A673 (cell line): Measurements from ENCODE around the gene WBP2. TPM values are rescaled to one million over a fixed set of nuclear protein-coding genes. Genes with fewer than 3 reads are reported as not detected.

Experiments
- BruUV-seq: library from RNA; stranded (reverse); fragments of 400-500 nt; replicated peaks from 2 replicates; lab custom pipeline; 2021; lab: Mats Ljungman, UMichigan
- CTCF ChIA-PET: fragments of 300-600 bp; sonication (Branson Sonifier 250); formaldehyde crosslinking; loops from one replicate; lab custom pipeline; 2022; ENCODE audit warnings: antibody characterized with exemption; lab: Charles Lee
- POLR2A ChIA-PET: fragments of 300-600 bp; sonication (Branson Sonifier 250); formaldehyde crosslinking; loops from one replicate; lab custom pipeline; 2022; ENCODE audit warnings: antibody characterized with exemption; ENCODE audit not compliant: low non-redundant PET; lab: Charles Lee
- DNase-seq: peaks from one replicate; pipeline ENCODE4 v3.0.0-alpha.2; 2015; ENCODE audit warnings: low spot score
- H3K27ac ChIP-seq: fragments of 200-600 bp; sonication (generic); 2 replicates; pipeline ENCODE4 v1.5.1; 2016; ENCODE audit warnings: mixed run types, low read depth, mild to moderate bottlenecking, mixed read lengths, antibody characterized with exemption, low read length; ENCODE audit not compliant: poor library complexity, severe bottlenecking
- H3K27me3 ChIP-seq: fragments of 200-600 bp; sonication (generic); replicated peaks from 2 replicates; pipeline ENCODE4 v1.6.1; 2017; ENCODE audit warnings: mixed run types, low read depth, mild to moderate bottlenecking, mixed read lengths, antibody characterized with exemption, low read length; ENCODE audit not compliant: insufficient read depth, poor library complexity
- H3K36me3 ChIP-seq: fragments of 200-600 bp; sonication (generic); 2 replicates; pipeline ENCODE4 v1.6.1; 2016; ENCODE audit warnings: mixed run types, mild to moderate bottlenecking, mixed read lengths, antibody characterized with exemption, low read length; ENCODE audit not compliant: insufficient read depth, poor library complexity, severe bottlenecking
- H3K4me1 ChIP-seq: fragments of 200-600 bp; sonication (generic); 2 replicates; pipeline ENCODE4 v1.6.1; 2017; ENCODE audit warnings: mixed run types, mild to moderate bottlenecking, mixed read lengths, antibody characterized with exemption, low read length; ENCODE audit not compliant: insufficient read depth, poor library complexity, severe bottlenecking
- H3K4me3 ChIP-seq: fragments of 200-600 bp; sonication (generic); 2 replicates; pipeline ENCODE4 v1.5.1; 2016; ENCODE audit warnings: low read depth, mixed run types, mild to moderate bottlenecking, mixed read lengths, low read length; ENCODE audit not compliant: poor library complexity, severe bottlenecking
- H3K9me3 ChIP-seq: fragments of 200-600 bp; sonication (generic); 2 replicates; pipeline ENCODE4 v1.6.1; 2016; ENCODE audit warnings: mixed run types, low read depth, mild to moderate bottlenecking, mixed read lengths, antibody characterized with exemption, low read length; ENCODE audit not compliant: poor library complexity, severe bottlenecking
- CTCF ChIP-seq: fragments of 300-800, 200-600 bp; sonication (generic); conservative IDR thresholded peaks from 2 replicates; pipeline ENCODE4 v1.5.1; 2017; ENCODE audit warnings: low read depth, mild to moderate bottlenecking, antibody characterized with exemption, low read length, moderate library complexity, mixed read lengths
- EZH2 ChIP-seq: fragments of 200-600 bp; sonication (generic); IDR thresholded peaks from 2 replicates; pipeline ENCODE4 v1.6.1; 2017; ENCODE audit warnings: borderline replicate concordance, low read depth, mild to moderate bottlenecking, mixed read lengths, antibody characterized with exemption, low read length; ENCODE audit not compliant: poor library complexity, severe bottlenecking
- intact Hi-C: fragments of 100-400 bp; cut with micrococcal nuclease; formaldehyde crosslinking; loops from one replicate; pipeline ENCODE4 v1.10.0; 2022; ENCODE audit not compliant: unreplicated experiment
- total RNA-seq: library from RNA; stranded (reverse); gene quantifications from 2 replicates; pipeline ENCODE4 v1.2.3, GENCODE V29; 2021

Gene WBP2
- total RNA-seq, 1 experiment from 2014 or later = 70.3 TPM

DNA sequence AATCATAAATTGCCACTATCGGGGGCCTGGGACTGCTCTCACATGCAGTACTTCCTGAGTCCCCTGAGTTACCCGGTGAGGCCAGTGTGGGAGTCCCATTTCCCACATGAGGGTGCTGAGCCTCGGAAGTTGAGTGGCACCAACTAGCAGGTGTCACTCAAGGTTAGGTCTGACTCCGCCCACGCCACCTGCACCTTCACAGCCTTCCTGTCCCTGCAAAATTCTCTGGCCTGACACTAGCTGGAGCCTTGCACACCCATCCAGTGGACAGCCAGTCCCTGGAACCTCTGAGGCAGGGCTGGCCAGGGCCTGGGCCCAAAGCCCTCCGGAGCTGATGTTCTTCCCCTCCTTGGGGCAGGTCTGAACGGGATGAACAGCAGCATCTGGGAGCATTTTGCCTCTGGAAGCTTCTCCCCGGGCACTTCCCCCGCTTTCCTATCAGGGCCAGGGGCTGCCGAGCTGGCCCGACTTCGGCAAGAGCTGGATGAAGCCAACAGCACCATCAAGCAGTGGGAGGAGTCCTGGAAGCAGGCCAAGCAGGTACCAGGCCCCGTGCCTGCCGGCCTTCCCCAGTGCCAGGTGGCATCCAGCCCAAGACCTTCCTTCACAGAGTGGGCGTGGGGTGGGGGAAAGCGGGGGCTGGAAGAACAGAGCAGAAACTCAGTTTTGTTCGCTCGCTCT lies 32.9 kb downstream of the WBP2 start:
- no peak for TF ChIP-seq EZH2
- no peak for TF ChIP-seq CTCF
- BruUV-seq = no TSS peak
- intact Hi-C loops = no loop called here
- no peaks in the 10 kb centered on the region for H3K9me3 ChIP-seq
- no peaks in the 10 kb centered on the region for H3K27me3 ChIP-seq
- ChIA-PET CTCF (interaction anchor here (0.6 to 1.4 kb wide), 2 partner anchors 8 to 77 kb away, joined by 3 read pairs; no protein-coding TSS in a partner anchor), POLR2A (no interaction called here)
- no peak overlapping the region for H3K27ac ChIP-seq
- no peak for DNase-seq
- H3K4me1 ChIP-seq = peaks cover 3% of the 10 kb centered on the region
- H3K36me3 ChIP-seq = peaks cover 57% of the 10 kb centered on the region
- H3K4me3 ChIP-seq = no peak overlapping the region

- no peak for DNase-seq
- no peak overlapping the region for H3K27ac ChIP-seq
- intact Hi-C loops = no loop called here
- H3K36me3 ChIP-seq = peaks cover 61% of the 10 kb centered on the region
- ChIA-PET POLR2A (no interaction called here), CTCF (interaction anchor here (0.6 to 1.4 kb wide), 2 partner anchors 9 to 76 kb away, joined by 3 read pairs; no protein-coding TSS in a partner anchor)
- no peaks in the 10 kb centered on the region for H3K9me3 ChIP-seq
- TF ChIP-seq EZH2 (no peak), CTCF (no peak)
- H3K27me3 ChIP-seq = no peaks in the 10 kb centered on the region
- H3K4me1 ChIP-seq = no peaks in the 10 kb centered on the region
- no peak overlapping the region for H3K4me3 ChIP-seq
- BruUV-seq = no TSS peak
Measured at GRCh38 chr17:75821552-75821951, 33.6 kb downstream of the WBP2 start.

DNA sequence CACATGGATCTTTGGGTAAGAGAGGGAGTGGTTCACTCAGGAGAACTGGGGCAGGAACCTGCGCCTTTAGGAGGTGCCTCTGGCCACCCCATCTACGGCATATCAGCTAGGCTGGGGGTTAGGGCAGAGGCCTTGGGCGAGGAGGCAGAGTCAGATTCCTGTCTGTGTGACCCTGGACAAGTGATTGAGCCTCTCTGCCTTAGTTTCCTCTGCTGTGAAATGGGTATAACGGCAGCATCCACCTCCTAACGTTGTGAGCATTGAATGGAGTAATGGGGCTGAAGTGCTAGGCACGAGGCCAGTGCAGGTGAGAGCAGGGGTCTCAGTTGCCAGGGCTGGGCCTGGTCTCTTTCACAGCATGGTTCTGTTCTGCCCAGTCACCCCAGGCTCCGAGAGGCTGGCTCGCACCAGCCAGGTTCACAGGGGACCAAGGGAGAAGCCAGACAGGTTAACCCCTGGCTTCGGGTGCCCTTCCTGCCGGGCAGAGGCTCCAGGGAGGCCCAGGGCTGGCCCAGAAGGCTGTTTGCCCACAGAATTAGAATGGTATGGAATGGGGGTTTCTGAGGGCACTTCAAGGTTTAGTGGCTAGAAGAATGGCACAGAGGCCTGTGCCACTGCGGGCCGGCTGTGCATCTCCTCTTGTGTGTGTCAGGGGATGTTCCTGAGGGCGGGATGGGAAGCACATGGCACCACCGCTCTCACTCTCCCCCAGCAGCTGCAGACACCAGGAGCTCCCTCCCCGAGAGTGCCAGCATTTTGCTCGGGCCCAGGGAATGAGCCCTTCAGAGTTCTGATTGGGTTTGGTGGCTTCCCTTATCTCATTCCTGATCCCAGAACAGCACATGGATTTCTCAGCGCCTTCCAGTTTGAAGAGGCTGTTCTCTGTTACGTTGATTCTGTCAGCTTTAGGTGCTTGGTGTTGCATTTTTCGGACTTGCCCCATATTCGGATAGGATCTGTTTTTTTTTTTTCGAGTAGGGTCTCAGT lies 34.7 kb downstream of the WBP2 start:
- no peak overlapping the region for H3K27ac ChIP-seq
- DNase-seq = no peak
- no peaks in the 10 kb centered on the region for H3K27me3 ChIP-seq
- no peaks in the 10 kb centered on the region for H3K4me1 ChIP-seq
- no peak overlapping the region for H3K4me3 ChIP-seq
- H3K9me3 ChIP-seq = no peaks in the 10 kb centered on the region
- TF ChIP-seq EZH2 = no peak
- intact Hi-C loops = no loop called here
- no TSS peak for BruUV-seq
- H3K36me3 ChIP-seq = peaks cover 67% of the 10 kb centered on the region
- ChIA-PET CTCF (no interaction called here), POLR2A (interaction anchor here (0.5 to 0.6 kb wide), 3 partner anchors 25 to 912 kb away, joined by 4 read pairs; no protein-coding TSS in a partner anchor)
